SK-N-SH treated with all-trans-retinoic acid at 6 μM for 48 hours (cell line): ENCODE measurements around the gene TMCC3.

Source experiments
- RARB ChIP-seq: fragments of 250-450 bp; sonication (Bioruptor Pico); IDR thresholded peaks from 2 replicates; pipeline ENCODE4 v1.8.0; 2021; ENCODE audit warnings: mild to moderate bottlenecking, moderate library complexity
- ZNF8 ChIP-seq: fragments of 450-650 bp; formaldehyde crosslinking; IDR thresholded peaks from 2 replicates; pipeline ENCODE4 v1.5.0; 2020; ENCODE audit warnings: mild to moderate bottlenecking, moderate library complexity

GRCh38 chr12:94555687-94556086 lies 94.7 kb downstream of the TMCC3 start:
- TF ChIP-seq RARB (CRISPR knock-in tag) (no peak), ZNF8 (no peak)
